HepG2 (cell line): ENCODE data around the gene SIRT5. TPM values are rescaled to one million over a fixed set of nuclear protein-coding genes. Genes with fewer than 3 reads are reported as not detected.
A peak's percentile ranks its signal among the peaks of the same experiment; 100 is the strongest.

ENCODE experiments used
- AGO1 ChIP-seq: fragments of 200-400 bp; formaldehyde crosslinking; IDR thresholded peaks from 2 replicates; pipeline ENCODE4 v1.6.1; 2017; ENCODE audit warnings: mild to moderate bottlenecking, low read depth, low read length, moderate library complexity; ENCODE audit not compliant: poor library complexity, severe bottlenecking
- DNMT3B ChIP-seq: conservative IDR thresholded peaks from 2 replicates; pipeline ENCODE4 v1.6.1; 2016; ENCODE audit warnings: missing biosample characterization, control low read depth
- KMT2A ChIP-seq: sonication (generic); formaldehyde crosslinking; IDR thresholded peaks from 2 replicates; pipeline ENCODE4 v1.4.0; 2020; ENCODE audit warnings: missing genetic modification reagents
- MAFG ChIP-seq: sonication (generic); formaldehyde crosslinking; IDR thresholded peaks from 2 replicates; pipeline ENCODE4 v1.5.1; 2020; ENCODE audit warnings: mild to moderate bottlenecking, missing genetic modification reagents
- MTF1 ChIP-seq: sonication (generic); formaldehyde crosslinking; IDR thresholded peaks from 2 replicates; pipeline ENCODE4 v1.5.0; 2020; ENCODE audit warnings: missing genetic modification reagents
- MZF1 ChIP-seq: sonication (generic); formaldehyde crosslinking; IDR thresholded peaks from 2 replicates; pipeline ENCODE4 v1.8.1; 2023; ENCODE audit warnings: mild to moderate bottlenecking, missing genetic modification reagents, borderline replicate concordance
- PITX1 ChIP-seq: sonication (generic); formaldehyde crosslinking; IDR thresholded peaks from 2 replicates; pipeline ENCODE4 v1.5.1; 2020; ENCODE audit warnings: mild to moderate bottlenecking, missing genetic modification reagents
- PLRG1 ChIP-seq: fragments of 450-650 bp; conservative IDR thresholded peaks from 2 replicates; pipeline ENCODE4 v1.6.1; 2016
- RAD21 ChIP-seq: fragments of 450-650 bp; formaldehyde crosslinking; IDR thresholded peaks from 2 replicates; pipeline ENCODE4 v1.5.0; 2020; ENCODE audit warnings: mild to moderate bottlenecking
- SP5 ChIP-seq: IDR thresholded peaks from 2 replicates; pipeline ENCODE4 v1.6.1; 2016; ENCODE audit warnings: low read depth, borderline replicate concordance
- THAP8 ChIP-seq: sonication (generic); formaldehyde crosslinking; IDR thresholded peaks from 2 replicates; pipeline ENCODE4 v1.5.1; 2020; ENCODE audit warnings: missing genetic modification reagents, mild to moderate bottlenecking, borderline replicate concordance
- TP53 ChIP-seq: sonication (generic); formaldehyde crosslinking; conservative IDR thresholded peaks from 2 replicates; pipeline ENCODE4 v1.4.0; 2020; ENCODE audit warnings: missing genetic modification reagents
- WIZ ChIP-seq: sonication (generic); formaldehyde crosslinking; IDR thresholded peaks from 2 replicates; pipeline ENCODE4 v1.5.1; 2020; ENCODE audit warnings: mild to moderate bottlenecking, missing genetic modification reagents
- ZBTB14 ChIP-seq: sonication (generic); formaldehyde crosslinking; IDR thresholded peaks from 2 replicates; pipeline ENCODE4 v1.4.0; 2020; ENCODE audit warnings: missing genetic modification reagents
- ZNF256 ChIP-seq: sonication (generic); formaldehyde crosslinking; conservative IDR thresholded peaks from 2 replicates; pipeline ENCODE4 v1.4.0; 2020; ENCODE audit warnings: missing genetic modification reagents
- ZNF33A ChIP-seq: sonication (generic); formaldehyde crosslinking; IDR thresholded peaks from 2 replicates; pipeline ENCODE4 v1.5.1; 2020; ENCODE audit warnings: missing genetic modification reagents, mild to moderate bottlenecking, moderate library complexity, borderline replicate concordance
- ZNF350 ChIP-seq: sonication (generic); formaldehyde crosslinking; IDR thresholded peaks from 2 replicates; pipeline ENCODE4 v1.4.0; 2020; ENCODE audit warnings: mild to moderate bottlenecking, low read depth, missing genetic modification reagents, borderline replicate concordance
- ZNF589 ChIP-seq: sonication (generic); formaldehyde crosslinking; conservative IDR thresholded peaks from 2 replicates; pipeline ENCODE4 v1.8.0; 2022; ENCODE audit warnings: mild to moderate bottlenecking, moderate library complexity, missing genetic modification reagents
- ZNF749 ChIP-seq: sonication (generic); formaldehyde crosslinking; IDR thresholded peaks from 2 replicates; pipeline ENCODE4 v1.8.0; 2022; ENCODE audit warnings: mild to moderate bottlenecking, missing genetic modification reagents, moderate library complexity, borderline replicate concordance
- ZNF777 ChIP-seq: sonication (generic); formaldehyde crosslinking; IDR thresholded peaks from 2 replicates; pipeline ENCODE4 v1.4.0; 2020; ENCODE audit warnings: missing genetic modification reagents
- ZNF781 ChIP-seq: sonication (generic); formaldehyde crosslinking; IDR thresholded peaks from 2 replicates; pipeline ENCODE4 v1.5.1; 2020; ENCODE audit warnings: borderline replicate concordance, mild to moderate bottlenecking, missing genetic modification reagents; ENCODE audit errors: not compliant biosample characterization
- polyA plus RNA-seq, 8 experiments: library from polyadenylated mRNA; depleted of rRNA in 3 of 8; stranded (reverse) in 7 of 8; unstranded in 1 of 8; fragments of >200 nt; fragmentation: Illumina TruSeq in 4 of 8; extraction: Trizol in 4 of 8; gene quantifications; 2 replicates each; pipeline versions ENCODE4 v1.2.1 to v1.2.3, GENCODE V29; 2011 to 2016; ENCODE audit warnings: low read depth in 4 of 8, missing spikeins in 1 of 8, mixed read lengths in 1 of 8; ENCODE audit not compliant: insufficient read depth in 1 of 8
- total RNA-seq, 5 experiments: library from RNA; depleted of rRNA; stranded (reverse); fragments of >200 nt; fragmentation: Illumina TruSeq; extraction: Trizol; gene quantifications; 2 replicates each; pipeline ENCODE4 v1.2.3, GENCODE V29; 2016; ENCODE audit warnings: low read depth in 1 of 5
- TF ChIP-seq, protein P1 (sequence below): sonication (generic); formaldehyde crosslinking; IDR thresholded peaks from 2 replicates; pipeline ENCODE4 v1.8.0; 2022; ENCODE audit warnings: mild to moderate bottlenecking, missing genetic modification reagents, moderate library complexity
- TF ChIP-seq, protein P2 (sequence below): IDR thresholded peaks from 2 replicates; pipeline ENCODE4 v1.4.0; 2020; ENCODE audit warnings: mild to moderate bottlenecking, missing genetic modification reagents

SIRT5 gene
- total and polyA plus RNA-seq, 2 of the 13 experiments (the other 11 are each of a cell fraction or from before 2014, with no cell fraction given), result 14.1 to 16.6 TPM

- TF ChIP-seq THAP8 (CRISPR knock-in tag), result no peak
- TF ChIP-seq DNMT3B (CRISPR knock-in tag), result 0 out of 2 replicates have a peak, but pooled peaks have one; percentile 23
- TF ChIP-seq ZNF33A (CRISPR knock-in tag), result no peak
- TF ChIP-seq ZNF256 (CRISPR knock-in tag), result peak; percentile 73; the same call in 1 of the 2 replicates
- TF ChIP-seq, protein P1, sequence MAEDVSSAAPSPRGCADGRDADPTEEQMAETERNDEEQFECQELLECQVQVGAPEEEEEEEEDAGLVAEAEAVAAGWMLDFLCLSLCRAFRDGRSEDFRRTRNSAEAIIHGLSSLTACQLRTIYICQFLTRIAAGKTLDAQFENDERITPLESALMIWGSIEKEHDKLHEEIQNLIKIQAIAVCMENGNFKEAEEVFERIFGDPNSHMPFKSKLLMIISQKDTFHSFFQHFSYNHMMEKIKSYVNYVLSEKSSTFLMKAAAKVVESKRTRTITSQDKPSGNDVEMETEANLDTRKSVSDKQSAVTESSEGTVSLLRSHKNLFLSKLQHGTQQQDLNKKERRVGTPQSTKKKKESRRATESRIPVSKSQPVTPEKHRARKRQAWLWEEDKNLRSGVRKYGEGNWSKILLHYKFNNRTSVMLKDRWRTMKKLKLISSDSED, result no peak; the same call in 1 of the 2 replicates
- TF ChIP-seq KMT2A, result peak; percentile 77; the same call in 1 of the 2 replicates
- peak; percentile 72; the same call in 1 of the 2 replicates for TF ChIP-seq ZNF749 (CRISPR knock-in tag)
- no peak for TF ChIP-seq PLRG1
- TF ChIP-seq AGO1, result peak; percentile 73
- no peak for TF ChIP-seq MTF1 (CRISPR knock-in tag)
- peak; percentile 17; the same call in 1 of the 2 replicates for TF ChIP-seq ZNF589
- TF ChIP-seq ZNF350 (CRISPR knock-in tag), result peak; percentile 91
- peak; percentile 66; the same call in 1 of the 2 replicates for TF ChIP-seq RAD21 (CRISPR knock-in tag)
- TF ChIP-seq ZNF777 (CRISPR knock-in tag), result no peak
- peak; percentile 73; the same call in 1 of the 2 replicates for TF ChIP-seq WIZ
- TF ChIP-seq SP5 (CRISPR knock-in tag), result peak; percentile 99
- TF ChIP-seq TP53, result 0 out of 2 replicates have a peak, but pooled peaks have one; percentile 46
- TF ChIP-seq, protein P2, sequence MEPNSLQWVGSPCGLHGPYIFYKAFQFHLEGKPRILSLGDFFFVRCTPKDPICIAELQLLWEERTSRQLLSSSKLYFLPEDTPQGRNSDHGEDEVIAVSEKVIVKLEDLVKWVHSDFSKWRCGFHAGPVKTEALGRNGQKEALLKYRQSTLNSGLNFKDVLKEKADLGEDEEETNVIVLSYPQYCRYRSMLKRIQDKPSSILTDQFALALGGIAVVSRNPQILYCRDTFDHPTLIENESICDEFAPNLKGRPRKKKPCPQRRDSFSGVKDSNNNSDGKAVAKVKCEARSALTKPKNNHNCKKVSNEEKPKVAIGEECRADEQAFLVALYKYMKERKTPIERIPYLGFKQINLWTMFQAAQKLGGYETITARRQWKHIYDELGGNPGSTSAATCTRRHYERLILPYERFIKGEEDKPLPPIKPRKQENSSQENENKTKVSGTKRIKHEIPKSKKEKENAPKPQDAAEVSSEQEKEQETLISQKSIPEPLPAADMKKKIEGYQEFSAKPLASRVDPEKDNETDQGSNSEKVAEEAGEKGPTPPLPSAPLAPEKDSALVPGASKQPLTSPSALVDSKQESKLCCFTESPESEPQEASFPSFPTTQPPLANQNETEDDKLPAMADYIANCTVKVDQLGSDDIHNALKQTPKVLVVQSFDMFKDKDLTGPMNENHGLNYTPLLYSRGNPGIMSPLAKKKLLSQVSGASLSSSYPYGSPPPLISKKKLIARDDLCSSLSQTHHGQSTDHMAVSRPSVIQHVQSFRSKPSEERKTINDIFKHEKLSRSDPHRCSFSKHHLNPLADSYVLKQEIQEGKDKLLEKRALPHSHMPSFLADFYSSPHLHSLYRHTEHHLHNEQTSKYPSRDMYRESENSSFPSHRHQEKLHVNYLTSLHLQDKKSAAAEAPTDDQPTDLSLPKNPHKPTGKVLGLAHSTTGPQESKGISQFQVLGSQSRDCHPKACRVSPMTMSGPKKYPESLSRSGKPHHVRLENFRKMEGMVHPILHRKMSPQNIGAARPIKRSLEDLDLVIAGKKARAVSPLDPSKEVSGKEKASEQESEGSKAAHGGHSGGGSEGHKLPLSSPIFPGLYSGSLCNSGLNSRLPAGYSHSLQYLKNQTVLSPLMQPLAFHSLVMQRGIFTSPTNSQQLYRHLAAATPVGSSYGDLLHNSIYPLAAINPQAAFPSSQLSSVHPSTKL, result peak; percentile 74
- peak; percentile 92 for TF ChIP-seq PITX1 (CRISPR knock-in tag)
- peak; percentile 99 for TF ChIP-seq MZF1 (CRISPR knock-in tag)
- peak; percentile 97 for TF ChIP-seq ZNF781 (CRISPR knock-in tag)
- no peak for TF ChIP-seq MAFG (CRISPR knock-in tag)
- TF ChIP-seq ZBTB14, result peak; percentile 20; the same call in 1 of the 2 replicates
These were observed at the start of gene SIRT5 (continued) for GRCh38 chr6:13574571-13575376.
